Subcutaneous abdominal adipose tissue (tissue), 5 donors: ENCODE measurements around the gene RNF225.

ENCODE experiments used
- H3K27ac ChIP-seq: one replicate; pipeline ENCODE4 v1.7.0; 2013; ENCODE audit warnings: low read depth, mild to moderate bottlenecking, inconsistent platforms, low read length, moderate library complexity
- H3K27me3 ChIP-seq, 5 donors: one replicate each; pipeline ENCODE4 v1.7.0; 2013; ENCODE audit warnings: low read length in 5 of 5, inconsistent platforms in 1 of 5; ENCODE audit not compliant: control insufficient read depth in 5 of 5, insufficient read depth in 4 of 5
- H3K36me3 ChIP-seq, 5 donors: one replicate each; pipeline ENCODE4 v1.7.0; 2013; ENCODE audit warnings: low read length in 5 of 5; ENCODE audit not compliant: control insufficient read depth in 5 of 5, insufficient read depth in 5 of 5
- H3K4me1 ChIP-seq, 5 donors: one replicate each; pipeline ENCODE4 v1.7.0; 2013; ENCODE audit warnings: low read length in 5 of 5, mild to moderate bottlenecking in 3 of 5, moderate library complexity in 1 of 5; ENCODE audit not compliant: control insufficient read depth in 5 of 5, insufficient read depth in 5 of 5
- H3K4me3 ChIP-seq, 5 donors: one replicate each; pipeline ENCODE4 v1.7.0; 2013; ENCODE audit warnings: low read length in 5 of 5, low read depth in 1 of 5
- H3K9ac ChIP-seq, 5 donors: one replicate each; pipeline ENCODE4 v1.7.0; 2013; ENCODE audit warnings: low read length in 5 of 5, mild to moderate bottlenecking in 4 of 5, moderate library complexity in 3 of 5
- H3K9me3 ChIP-seq, 5 donors: one replicate each; pipeline ENCODE4 v1.7.0; 2013; ENCODE audit warnings: low read length in 5 of 5; ENCODE audit not compliant: control insufficient read depth in 5 of 5
- donor health status: healthy.
- donor health status: healthy.
- donor health status: healthy.
- donor health status: healthy.
- donor health status: healthy.

RNF225 gene

DNA sequence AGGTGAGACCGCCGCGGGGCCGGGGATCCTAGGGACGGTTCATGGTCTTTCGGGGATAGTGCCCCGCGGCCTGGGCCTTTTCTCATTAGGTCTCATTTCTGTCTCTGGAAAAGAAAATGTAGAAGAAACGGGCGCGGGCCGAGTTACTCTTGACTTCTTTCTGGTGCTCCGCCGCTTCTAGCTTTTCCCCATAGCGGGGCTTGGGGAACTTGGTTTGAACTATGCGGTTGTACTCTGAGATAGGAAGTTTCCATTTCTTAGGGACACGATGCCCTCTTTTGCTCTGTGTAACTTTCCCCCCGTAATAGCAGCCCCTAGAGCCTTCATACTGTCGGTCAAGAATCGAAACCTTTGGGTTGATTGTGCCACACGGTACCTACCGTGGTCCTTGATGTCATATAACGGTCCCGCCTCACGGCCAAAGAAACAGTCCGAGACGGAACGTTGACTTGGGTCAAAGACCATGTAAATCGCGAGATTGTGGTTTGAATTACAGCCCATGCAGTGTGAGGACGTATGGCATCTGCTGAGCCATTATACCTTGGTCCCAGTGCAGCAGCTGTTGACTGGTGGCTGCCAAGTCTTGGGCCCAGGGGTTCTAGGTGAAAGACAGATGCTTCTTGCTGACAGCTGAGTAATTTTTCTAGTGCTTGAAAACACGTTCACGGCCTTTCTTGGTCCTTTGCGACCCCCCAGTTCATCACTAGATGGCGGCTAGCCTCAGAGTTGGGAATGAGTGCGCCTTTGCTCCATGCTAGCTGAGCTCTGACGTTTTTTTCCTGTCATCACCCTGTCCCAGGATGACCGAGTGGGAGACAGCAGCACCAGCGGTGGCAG is 7.9 kb upstream of the RNF225 start:
- H3K9me3 ChIP-seq, result no peaks in the 10 kb centered on the region
- H3K9ac ChIP-seq, result peak overlapping the region; percentile 40 to 90 (median 78)
- peak overlapping the region; percentile 73 to 87 (median 85) for H3K4me3 ChIP-seq
- H3K4me1 ChIP-seq, result peaks cover 9 to 34% (median 25%) of the 10 kb centered on the region in 5 donors
- no peaks in the 10 kb centered on the region for H3K27me3 ChIP-seq
- peaks cover 6 to 34% (median 17%) of the 10 kb centered on the region in 5 donors for H3K36me3 ChIP-seq
- H3K27ac ChIP-seq, result peak overlapping the region; percentile 92

DNA sequence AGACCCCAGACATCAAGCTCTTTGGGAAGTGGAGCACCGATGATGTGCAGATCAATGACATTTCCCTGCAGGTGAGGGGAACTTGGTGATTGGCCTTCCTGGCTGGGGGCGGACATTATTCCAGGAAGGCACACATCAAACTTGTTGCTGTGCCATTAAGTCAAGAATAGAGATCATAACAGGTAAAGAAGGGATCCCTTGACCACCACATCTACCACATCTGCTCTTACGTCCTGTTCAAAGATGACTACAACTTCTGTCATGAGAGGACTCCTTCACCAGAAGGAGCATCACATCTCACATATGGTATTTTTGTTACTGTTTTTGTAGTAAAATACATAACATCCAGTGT is 7.3 kb upstream of the RNF225 start:
- peak overlapping the region; percentile 73 to 87 (median 85) for H3K4me3 ChIP-seq
- H3K9me3 ChIP-seq, result no peaks in the 10 kb centered on the region
- H3K9ac ChIP-seq, result peak overlapping the region in 3 of 5 donors; percentile 72 to 90 (median 85)
- peaks cover 9 to 34% (median 25%) of the 10 kb centered on the region in 5 donors for H3K4me1 ChIP-seq
- no peaks in the 10 kb centered on the region for H3K27me3 ChIP-seq
- H3K27ac ChIP-seq, result no peak overlapping the region
- H3K36me3 ChIP-seq, result peaks cover 6 to 40% (median 23%) of the 10 kb centered on the region in 5 donors

DNA sequence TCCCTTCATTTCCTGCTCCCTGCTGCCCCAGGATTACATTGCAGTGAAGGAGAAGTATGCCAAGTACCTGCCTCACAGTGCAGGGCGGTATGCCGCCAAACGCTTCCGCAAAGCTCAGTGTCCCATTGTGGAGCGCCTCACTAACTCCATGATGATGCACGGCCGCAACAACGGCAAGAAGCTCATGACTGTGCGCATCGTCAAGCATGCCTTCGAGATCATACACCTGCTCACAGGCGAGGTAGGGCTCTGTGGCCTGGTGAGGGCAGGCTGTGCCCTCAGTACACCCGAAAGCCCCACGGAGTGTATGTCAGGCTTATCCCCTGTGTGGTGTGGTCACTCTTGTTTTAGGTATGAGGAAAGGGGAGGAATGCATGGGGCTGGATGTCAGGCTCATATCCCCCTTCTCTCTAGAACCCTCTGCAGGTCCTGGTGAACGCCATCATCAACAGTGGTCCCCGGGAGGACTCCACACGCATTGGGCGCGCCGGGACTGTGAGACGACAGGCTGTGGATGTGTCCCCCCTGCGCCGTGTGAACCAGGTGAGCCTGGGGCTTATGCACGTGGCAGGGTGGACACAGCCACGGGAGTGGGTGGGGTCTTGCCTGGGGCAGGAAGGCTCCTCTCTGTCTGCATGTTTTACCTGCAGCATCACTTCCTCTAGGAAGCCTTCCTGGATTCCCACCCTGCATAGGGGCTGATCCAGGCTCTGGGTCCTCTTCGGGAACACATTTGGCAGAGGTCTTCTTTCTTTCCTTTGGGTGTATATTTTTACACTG is 2.3 kb upstream of the RNF225 start:
- no peak overlapping the region for H3K9ac ChIP-seq
- peaks cover 0 to 13% (median 7%) of the 10 kb centered on the region in 5 donors for H3K4me1 ChIP-seq
- peaks cover 20 to 27% (median 23%) of the 10 kb centered on the region in 5 donors for H3K27me3 ChIP-seq
- H3K4me3 ChIP-seq, result no peak overlapping the region
- no peaks in the 10 kb centered on the region for H3K9me3 ChIP-seq
- H3K36me3 ChIP-seq, result peaks cover 6 to 59% (median 44%) of the 10 kb centered on the region in 5 donors
- no peak overlapping the region for H3K27ac ChIP-seq

DNA sequence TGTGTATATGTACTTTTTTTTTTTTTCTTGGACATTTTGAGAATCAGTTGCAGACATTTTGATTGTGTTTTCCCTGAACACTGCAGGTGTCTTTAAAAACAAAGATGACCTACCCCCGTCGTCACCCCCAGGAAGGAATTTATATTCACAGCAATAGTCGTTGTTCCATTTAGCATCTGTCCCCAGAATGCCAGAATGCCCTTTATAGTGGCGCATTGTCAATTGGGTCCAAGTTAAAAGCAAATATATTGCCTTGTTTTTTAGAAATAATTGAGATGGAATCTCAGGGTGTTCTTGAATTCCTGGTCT is 1.8 kb upstream of the RNF225 start:
- Histone ChIP-seq H3K4me1 (peaks cover 0 to 9% (median 4%) of the 10 kb centered on the region in 5 donors), H3K9me3 (no peaks in the 10 kb centered on the region), H3K27me3 (peaks cover 20 to 30% (median 26%) of the 10 kb centered on the region in 5 donors), H3K36me3 (peaks cover 6 to 55% (median 42%) of the 10 kb centered on the region in 5 donors), H3K4me3 (no peak overlapping the region), H3K9ac (no peak overlapping the region), H3K27ac (no peak overlapping the region)

DNA sequence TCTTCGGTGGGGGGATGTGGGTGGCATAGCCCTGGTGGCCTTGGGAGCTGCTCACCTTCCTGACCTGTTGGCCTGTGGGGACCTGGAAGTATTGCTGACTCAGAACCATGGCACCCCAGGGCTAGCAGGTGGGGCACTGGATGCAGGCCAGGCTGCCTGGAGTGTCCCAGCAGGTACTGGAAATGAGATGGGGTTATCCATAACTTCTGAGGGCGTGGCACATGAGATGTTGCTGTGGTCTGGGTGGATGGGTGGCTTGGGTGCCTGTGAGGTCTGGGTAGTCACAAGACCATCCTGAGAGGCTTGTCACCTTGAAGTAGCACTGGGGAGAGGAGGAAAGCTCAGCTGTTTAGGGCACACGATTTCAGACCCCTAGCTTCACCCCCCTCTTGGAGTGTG is 636 bp upstream of the RNF225 start:
- Histone ChIP-seq H3K4me1 (peaks cover 0 to 9% (median 4%) of the 10 kb centered on the region in 5 donors), H3K27me3 (peaks cover 20 to 30% (median 26%) of the 10 kb centered on the region in 5 donors), H3K9me3 (no peaks in the 10 kb centered on the region), H3K4me3 (no peak overlapping the region), H3K9ac (no peak overlapping the region), H3K27ac (no peak overlapping the region), H3K36me3 (peaks cover 3 to 48% (median 37%) of the 10 kb centered on the region in 5 donors)

DNA sequence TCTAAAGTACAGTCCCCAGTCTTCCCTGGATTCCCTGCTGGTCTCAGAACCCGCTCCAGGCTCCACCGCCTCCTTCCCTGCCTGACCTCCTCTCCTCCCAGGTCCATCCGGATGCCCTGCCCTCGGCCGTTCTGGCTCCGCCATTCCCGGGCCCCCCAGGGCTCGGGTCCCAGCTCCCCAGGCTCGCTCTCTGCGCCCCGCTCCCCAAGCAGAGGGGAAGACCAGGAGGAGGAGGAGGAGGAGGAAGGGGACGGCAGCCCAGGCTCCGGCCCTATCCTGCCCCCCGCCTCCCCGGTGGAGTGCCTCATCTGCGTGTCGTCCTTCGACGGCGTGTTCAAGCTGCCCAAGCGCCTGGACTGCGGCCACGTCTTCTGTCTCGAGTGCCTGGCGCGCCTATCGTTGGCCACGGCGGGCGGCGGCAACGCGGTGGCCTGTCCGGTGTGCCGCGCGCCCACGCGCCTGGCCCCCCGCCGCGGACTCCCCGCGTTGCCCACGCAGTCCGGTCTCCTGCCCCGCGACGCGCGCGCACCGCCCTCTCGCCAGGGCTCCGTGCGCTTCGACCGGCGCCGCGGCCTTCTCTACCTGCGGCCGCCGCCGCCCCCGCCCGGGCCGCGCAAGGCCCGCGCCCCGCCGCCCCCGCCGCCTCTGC is 647 bp downstream of the RNF225 start:
- H3K9me3 ChIP-seq, result no peaks in the 10 kb centered on the region
- H3K27ac ChIP-seq, result no peak overlapping the region
- peaks cover 20 to 30% (median 26%) of the 10 kb centered on the region in 5 donors for H3K27me3 ChIP-seq
- H3K4me3 ChIP-seq, result peak overlapping the region in 1 of 5 donors; percentile 34
- H3K4me1 ChIP-seq, result peaks cover 3 to 16% (median 14%) of the 10 kb centered on the region in 5 donors
- H3K9ac ChIP-seq, result peak overlapping the region in 1 of 5 donors; percentile 10
- peaks cover 0 to 40% (median 31%) of the 10 kb centered on the region in 5 donors for H3K36me3 ChIP-seq

DNA sequence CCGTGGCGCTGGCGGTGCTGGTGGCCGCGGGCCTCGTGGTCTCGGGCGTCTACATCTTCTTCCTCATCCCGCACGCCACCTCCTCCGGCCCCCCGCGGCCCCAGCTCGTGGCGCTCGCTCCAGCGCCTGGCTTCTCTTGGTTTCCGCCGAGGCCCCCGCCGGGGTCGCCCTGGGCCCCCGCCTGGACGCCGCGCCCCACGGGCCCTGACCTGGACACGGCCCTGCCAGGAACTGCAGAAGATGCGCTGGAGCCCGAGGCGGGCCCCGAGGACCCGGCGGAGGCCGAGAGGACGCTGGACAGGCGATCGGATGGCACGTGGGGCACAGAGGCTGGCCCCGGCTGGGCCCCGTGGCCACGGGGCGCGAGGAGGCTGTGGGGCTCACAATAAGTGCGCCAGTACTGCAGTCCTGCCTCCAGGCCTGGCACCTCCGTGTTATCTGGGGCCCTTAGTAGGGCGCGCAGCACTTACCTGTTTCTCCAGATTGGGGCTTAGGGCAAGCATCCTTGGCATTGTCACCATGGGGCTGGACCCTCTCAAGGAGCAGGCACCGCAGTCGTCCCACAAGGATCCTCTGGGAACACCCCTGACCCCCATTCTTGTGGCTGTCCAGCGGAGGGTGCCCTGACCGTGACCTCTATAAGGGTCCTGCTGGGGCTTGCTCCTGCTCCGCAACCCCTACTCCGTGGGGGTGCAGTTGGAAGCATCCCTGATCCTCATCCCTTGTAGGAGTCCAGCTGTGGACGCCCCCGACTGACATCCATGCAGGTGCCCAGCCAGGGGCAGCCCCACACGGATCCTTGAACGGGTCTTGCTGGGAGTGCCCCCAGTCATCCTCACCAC is 1.5 kb downstream of the RNF225 start:
- Histone ChIP-seq H3K36me3 (peaks cover 0 to 32% (median 29%) of the 10 kb centered on the region in 5 donors), H3K27me3 (peaks cover 20 to 30% (median 26%) of the 10 kb centered on the region in 5 donors), H3K4me3 (no peak overlapping the region), H3K9ac (no peak overlapping the region), H3K9me3 (no peaks in the 10 kb centered on the region), H3K4me1 (peaks cover 3 to 22% (median 20%) of the 10 kb centered on the region in 5 donors), H3K27ac (no peak overlapping the region)

DNA sequence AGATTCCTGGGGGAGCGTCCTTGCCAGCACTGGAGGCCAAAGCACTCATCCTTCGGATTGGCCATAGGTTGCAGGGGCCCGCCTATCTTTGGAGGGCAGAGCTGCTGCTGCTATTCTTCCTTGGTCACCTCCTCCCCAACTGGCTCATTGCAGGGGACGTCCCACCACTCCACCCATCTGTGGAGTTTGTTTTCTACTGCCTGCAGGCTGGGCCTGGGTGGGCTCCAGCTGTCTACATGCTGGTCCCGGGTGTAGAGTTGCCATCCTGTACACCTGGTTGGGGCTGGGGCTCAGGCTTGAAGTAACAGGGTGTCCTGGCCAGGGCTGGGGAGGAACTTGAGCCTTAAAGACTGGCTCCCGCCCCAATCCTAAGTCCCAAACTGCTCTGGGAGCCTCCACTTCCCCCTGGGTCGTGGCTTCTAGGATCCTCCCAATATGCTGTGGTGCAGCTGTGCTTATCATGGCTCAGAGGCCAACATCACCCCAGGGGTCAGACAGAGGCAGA is 2.1 kb downstream of the RNF225 start:
- Histone ChIP-seq H3K4me3 (no peak overlapping the region), H3K9ac (no peak overlapping the region), H3K9me3 (no peaks in the 10 kb centered on the region), H3K27me3 (peaks cover 20 to 30% (median 26%) of the 10 kb centered on the region in 5 donors), H3K36me3 (peaks cover 0 to 27% (median 27%) of the 10 kb centered on the region in 5 donors), H3K27ac (no peak overlapping the region), H3K4me1 (peaks cover 3 to 26% (median 23%) of the 10 kb centered on the region in 5 donors)

DNA sequence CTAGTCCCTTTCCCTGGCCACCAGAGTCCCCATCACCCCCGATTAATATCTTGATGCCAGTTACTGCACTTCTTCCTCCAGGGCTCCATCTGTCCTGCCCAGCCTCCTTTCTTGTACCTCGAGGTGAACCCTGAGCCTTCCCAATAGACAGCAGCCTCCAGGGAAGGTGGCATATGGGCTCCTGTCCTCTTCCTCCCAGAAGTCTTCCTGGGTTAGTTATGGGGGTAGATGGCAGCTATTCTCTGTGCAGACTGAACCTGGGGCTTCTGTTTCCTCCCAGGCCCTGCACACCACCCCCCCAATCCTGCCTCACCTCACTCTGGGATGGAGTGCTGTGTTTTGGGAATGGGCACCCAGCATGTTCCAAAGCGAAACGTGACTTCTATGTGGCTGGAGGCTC is 2.6 kb downstream of the RNF225 start:
- H3K36me3 ChIP-seq, result peaks cover 0 to 22% (median 22%) of the 10 kb centered on the region in 5 donors
- H3K27ac ChIP-seq, result no peak overlapping the region
- H3K27me3 ChIP-seq, result peaks cover 20 to 30% (median 26%) of the 10 kb centered on the region in 5 donors
- no peaks in the 10 kb centered on the region for H3K9me3 ChIP-seq
- H3K4me3 ChIP-seq, result no peak overlapping the region
- H3K4me1 ChIP-seq, result peaks cover 3 to 26% (median 23%) of the 10 kb centered on the region in 5 donors
- no peak overlapping the region for H3K9ac ChIP-seq
